CD8-positive, alpha-beta memory T cell (primary cell): Measurements from ENCODE around the gene ZG16B. TPM values are rescaled to one million over a fixed set of nuclear protein-coding genes. Genes with fewer than 3 reads are reported as not detected.

ENCODE experiments used
- CTCF ChIA-PET: fragments of 350-600 bp; sonication (Branson Sonifier 250); formaldehyde crosslinking; loops from one replicate; lab custom pipeline; 2021; ENCODE audit warnings: antibody characterized with exemption; lab: Charles Lee
- POLR2A ChIA-PET: fragments of 350-600 bp; sonication (Branson Sonifier 250); formaldehyde crosslinking; loops from one replicate; lab custom pipeline; 2021; ENCODE audit warnings: antibody characterized with exemption; lab: Charles Lee
- DNase-seq, 5 donors: peaks; one replicate each; pipeline versions ENCODE4 v3.0.0 to v3.0.0-alpha.2; 2020 to 2022; ENCODE audit warnings: mixed read lengths in 1 of 5
- H3K27ac ChIP-seq: one replicate; pipeline ENCODE4 v1.7.0; 2013; ENCODE audit warnings: low read depth, mild to moderate bottlenecking, low read length, moderate library complexity
- H3K27me3 ChIP-seq: 2 replicates; pipeline ENCODE4 v1.7.0; 2013; ENCODE audit warnings: low read length, mild to moderate bottlenecking; ENCODE audit not compliant: insufficient read depth, poor library complexity, severe bottlenecking
- H3K36me3 ChIP-seq: 2 replicates; pipeline ENCODE4 v1.7.0; 2013; ENCODE audit warnings: mild to moderate bottlenecking, low read length, moderate library complexity; ENCODE audit not compliant: insufficient read depth
- H3K4me1 ChIP-seq: 2 replicates; pipeline ENCODE4 v1.7.0; 2013; ENCODE audit warnings: mild to moderate bottlenecking, low read length, moderate library complexity; ENCODE audit not compliant: insufficient read depth
- H3K4me3 ChIP-seq: 2 replicates; pipeline ENCODE4 v1.7.0; 2013; ENCODE audit warnings: mild to moderate bottlenecking, low read length
- H3K9me3 ChIP-seq: 2 replicates; pipeline ENCODE4 v1.7.0; 2013; ENCODE audit warnings: mild to moderate bottlenecking, low read length
- H3K27ac Mint-ChIP-seq, 8 donors: one replicate each; pipeline ENCODE4 v1.8.0; 2020 to 2021; ENCODE audit warnings: mixed read lengths in 8 of 8, mild to moderate bottlenecking in 6 of 8, inconsistent platforms in 3 of 8, moderate library complexity in 3 of 8
- H3K27me3 Mint-ChIP-seq, 2 donors: one replicate each; pipeline ENCODE4 v1.8.0; 2020 to 2021; ENCODE audit warnings: mixed read lengths in 2 of 2, mild to moderate bottlenecking in 1 of 2, moderate library complexity in 1 of 2
- H3K36me3 Mint-ChIP-seq, 3 donors: one replicate each; pipeline ENCODE4 v1.8.0; 2020 to 2021; ENCODE audit warnings: mixed read lengths in 3 of 3, inconsistent platforms in 1 of 3, mild to moderate bottlenecking in 1 of 3
- H3K4me1 Mint-ChIP-seq, 3 donors: one replicate each; pipeline ENCODE4 v1.8.0; 2020 to 2021; ENCODE audit warnings: mixed read lengths in 3 of 3, inconsistent platforms in 1 of 3, mild to moderate bottlenecking in 1 of 3
- H3K4me3 Mint-ChIP-seq, 7 donors: one replicate each; pipeline ENCODE4 v1.8.0; 2020 to 2021; ENCODE audit warnings: mixed read lengths in 7 of 7, mild to moderate bottlenecking in 6 of 7, moderate library complexity in 4 of 7, inconsistent platforms in 2 of 7
- H3K9me3 Mint-ChIP-seq, 5 donors: one replicate each; pipeline ENCODE4 v1.8.0; 2020 to 2022; ENCODE audit warnings: mixed read lengths in 5 of 5, mild to moderate bottlenecking in 3 of 5, moderate library complexity in 2 of 5, inconsistent platforms in 1 of 5
- polyA plus RNA-seq: library from polyadenylated mRNA; unstranded; fragments of 300-500 nt; fragmentation: Illumina TruSeq; gene quantifications from one replicate; pipeline ENCODE4 v1.2.3, GENCODE V29; 2021
- total RNA-seq, 2 experiments: library from RNA; stranded (reverse); gene quantifications; one replicate each; pipeline ENCODE4 v1.2.3, GENCODE V29; 2021

ZG16B gene
- total and polyA plus RNA-seq, 3 experiments from 2014 or later, result 0.29 to 0.74 TPM; not detected in 1

GRCh38 chr16:2799205-2799858, 30.8 kb upstream of the ZG16B start:
- Mint-ChIP-seq H3K9me3 (peaks cover 0 to 7% (median 4%) of the 10 kb centered on the region in 5 donors), H3K4me1 (no peaks in the 10 kb centered on the region), H3K27ac (no peak overlapping the region), H3K4me3 (no peak overlapping the region), H3K27me3 (peaks cover 13 to 29% of the 10 kb centered on the region in 2 donors), H3K36me3 (no peaks in the 10 kb centered on the region)
- Histone ChIP-seq H3K4me3 (no peak overlapping the region), H3K36me3 (no peaks in the 10 kb centered on the region), H3K9me3 (no peaks in the 10 kb centered on the region), H3K27me3 (no peaks in the 10 kb centered on the region), H3K27ac (no peak overlapping the region), H3K4me1 (no peaks in the 10 kb centered on the region)
- DNase-seq, result peak in 1 of 5 donors; percentile 31
- ChIA-PET POLR2A (no interaction called here), CTCF (no interaction called here)

- Histone ChIP-seq H3K27ac (no peak overlapping the region), H3K36me3 (no peaks in the 10 kb centered on the region), H3K4me1 (no peaks in the 10 kb centered on the region), H3K27me3 (no peaks in the 10 kb centered on the region), H3K9me3 (no peaks in the 10 kb centered on the region), H3K4me3 (no peak overlapping the region)
- Mint-ChIP-seq H3K27me3 (peaks cover 10 to 24% of the 10 kb centered on the region in 2 donors), H3K27ac (peak overlapping the region in 1 of 8 donors; percentile 68), H3K9me3 (peaks cover 0 to 8% (median 4%) of the 10 kb centered on the region in 5 donors), H3K4me1 (no peaks in the 10 kb centered on the region), H3K4me3 (no peak overlapping the region), H3K36me3 (no peaks in the 10 kb centered on the region)
- ChIA-PET CTCF (interaction anchor here (1.0 kb wide), 1 partner anchor 12 kb away, joined by 3 read pairs; no protein-coding TSS in a partner anchor), POLR2A (no interaction called here)
- no peak for DNase-seq
Observed at GRCh38 chr16:2799859-2800226, 30.3 kb upstream of the ZG16B start.

DNA sequence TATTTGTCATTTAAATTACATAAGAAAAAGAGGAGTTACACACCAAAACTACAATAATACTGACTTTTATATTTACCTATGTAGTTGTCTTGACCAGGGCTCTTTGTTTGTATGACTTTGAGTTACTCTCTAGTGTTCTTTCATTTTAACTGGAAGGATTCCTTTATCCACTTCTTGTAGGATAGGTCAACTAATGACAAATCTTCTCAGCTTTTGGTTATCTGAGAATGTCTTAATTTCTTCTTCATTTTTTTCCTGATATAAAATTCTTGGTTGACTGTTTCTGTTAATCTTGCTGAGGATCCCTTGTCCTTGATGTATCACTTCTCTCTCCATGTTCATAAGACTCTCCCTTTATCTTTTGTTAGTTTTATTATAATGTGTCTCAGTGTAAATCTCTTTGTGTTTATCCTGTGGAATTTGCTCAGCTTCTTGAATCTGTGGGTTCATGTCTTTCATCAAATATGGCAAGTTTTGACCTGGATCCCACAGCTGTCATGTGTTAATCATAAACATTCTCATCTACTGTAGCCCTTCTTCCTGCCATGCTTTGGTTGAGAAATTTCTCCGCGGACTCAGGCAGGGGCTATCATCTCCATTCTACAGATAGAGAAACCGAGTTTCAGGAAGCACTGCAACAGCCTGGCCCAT, 26.4 kb upstream of the ZG16B start:
- H3K4me3 ChIP-seq, result no peak overlapping the region
- H3K27ac ChIP-seq, result no peak overlapping the region
- H3K4me1 ChIP-seq, result no peaks in the 10 kb centered on the region
- POLR2A ChIA-PET, result no interaction called here
- Mint-ChIP-seq H3K36me3 (no peaks in the 10 kb centered on the region), H3K27ac (no peak overlapping the region), H3K4me1 (no peaks in the 10 kb centered on the region), H3K4me3 (peak overlapping the region in 1 of 7 donors; percentile 63), H3K9me3 (peaks cover 0 to 8% (median 4%) of the 10 kb centered on the region in 5 donors), H3K27me3 (peaks cover 9 to 33% of the 10 kb centered on the region in 2 donors)
- no peaks in the 10 kb centered on the region for H3K9me3 ChIP-seq
- no peak for DNase-seq
- H3K36me3 ChIP-seq, result no peaks in the 10 kb centered on the region
- H3K27me3 ChIP-seq, result no peaks in the 10 kb centered on the region
- CTCF ChIA-PET, result no interaction called here

DNA sequence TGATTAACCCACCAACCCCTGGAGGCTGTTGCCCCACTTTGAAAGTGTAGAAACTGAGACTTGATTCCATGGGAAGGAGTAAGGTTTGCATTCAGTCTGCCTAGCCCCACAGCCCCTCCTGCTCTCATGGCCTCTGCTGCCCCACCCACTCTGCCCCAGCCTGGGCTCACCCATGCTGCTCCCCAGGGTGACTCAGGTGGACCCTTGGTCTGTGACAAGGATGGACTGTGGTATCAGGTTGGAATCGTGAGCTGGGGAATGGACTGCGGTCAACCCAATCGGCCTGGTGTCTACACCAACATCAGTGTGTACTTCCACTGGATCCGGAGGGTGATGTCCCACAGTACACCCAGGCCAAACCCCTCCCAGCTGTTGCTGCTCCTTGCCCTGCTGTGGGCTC, 25.4 kb upstream of the ZG16B start:
- Mint-ChIP-seq H3K27me3 (peaks cover 10 to 41% of the 10 kb centered on the region in 2 donors), H3K4me3 (no peak overlapping the region), H3K36me3 (peaks cover 0 to 6% (median 0%) of the 10 kb centered on the region in 3 donors), H3K4me1 (no peaks in the 10 kb centered on the region), H3K27ac (no peak overlapping the region), H3K9me3 (peaks cover 3 to 10% (median 4%) of the 10 kb centered on the region in 5 donors)
- CTCF ChIA-PET, result no interaction called here
- Histone ChIP-seq H3K4me1 (no peaks in the 10 kb centered on the region), H3K27ac (no peak overlapping the region), H3K36me3 (no peaks in the 10 kb centered on the region), H3K27me3 (no peaks in the 10 kb centered on the region), H3K9me3 (no peaks in the 10 kb centered on the region), H3K4me3 (no peak overlapping the region)
- peak in 1 of 5 donors; percentile 32 for DNase-seq
- POLR2A ChIA-PET, result no interaction called here

GRCh38 chr16:2806286-2806685, 23.8 kb upstream of the ZG16B start:
- Mint-ChIP-seq H3K4me1 (no peaks in the 10 kb centered on the region), H3K36me3 (peaks cover 0 to 6% (median 2%) of the 10 kb centered on the region in 3 donors), H3K27ac (no peak overlapping the region), H3K27me3 (peaks cover 13 to 48% of the 10 kb centered on the region in 2 donors), H3K4me3 (no peak overlapping the region), H3K9me3 (peaks cover 3 to 10% (median 4%) of the 10 kb centered on the region in 5 donors)
- peak in 1 of 5 donors; percentile 6 for DNase-seq
- POLR2A ChIA-PET, result interaction anchor here (0.7 kb wide), 1 partner anchor 60 kb away, joined by 3 read pairs; no protein-coding TSS in a partner anchor
- Histone ChIP-seq H3K27me3 (no peaks in the 10 kb centered on the region), H3K36me3 (no peaks in the 10 kb centered on the region), H3K9me3 (no peaks in the 10 kb centered on the region), H3K4me1 (no peaks in the 10 kb centered on the region), H3K4me3 (no peak overlapping the region), H3K27ac (no peak overlapping the region)
- CTCF ChIA-PET, result no interaction called here

- Histone ChIP-seq H3K4me3 (no peak overlapping the region), H3K27me3 (peaks cover 8% of the 10 kb centered on the region), H3K27ac (no peak overlapping the region), H3K4me1 (no peaks in the 10 kb centered on the region), H3K36me3 (no peaks in the 10 kb centered on the region), H3K9me3 (no peaks in the 10 kb centered on the region)
- CTCF ChIA-PET, result no interaction called here
- DNase-seq, result peak in 1 of 5 donors; percentile 15
- H3K4me1 Mint-ChIP-seq, result no peaks in the 10 kb centered on the region
- no peak overlapping the region for H3K4me3 Mint-ChIP-seq
- H3K27ac Mint-ChIP-seq, result peak overlapping the region in 1 of 8 donors; percentile 36
- POLR2A ChIA-PET, result no interaction called here
- peaks cover 0 to 6% (median 2%) of the 10 kb centered on the region in 3 donors for H3K36me3 Mint-ChIP-seq
- peaks cover 3 to 10% (median 4%) of the 10 kb centered on the region in 5 donors for H3K9me3 Mint-ChIP-seq
- peaks cover 13 to 55% of the 10 kb centered on the region in 2 donors for H3K27me3 Mint-ChIP-seq
Observed at GRCh38 chr16:2808181-2808580, 21.9 kb upstream of the ZG16B start.

DNA sequence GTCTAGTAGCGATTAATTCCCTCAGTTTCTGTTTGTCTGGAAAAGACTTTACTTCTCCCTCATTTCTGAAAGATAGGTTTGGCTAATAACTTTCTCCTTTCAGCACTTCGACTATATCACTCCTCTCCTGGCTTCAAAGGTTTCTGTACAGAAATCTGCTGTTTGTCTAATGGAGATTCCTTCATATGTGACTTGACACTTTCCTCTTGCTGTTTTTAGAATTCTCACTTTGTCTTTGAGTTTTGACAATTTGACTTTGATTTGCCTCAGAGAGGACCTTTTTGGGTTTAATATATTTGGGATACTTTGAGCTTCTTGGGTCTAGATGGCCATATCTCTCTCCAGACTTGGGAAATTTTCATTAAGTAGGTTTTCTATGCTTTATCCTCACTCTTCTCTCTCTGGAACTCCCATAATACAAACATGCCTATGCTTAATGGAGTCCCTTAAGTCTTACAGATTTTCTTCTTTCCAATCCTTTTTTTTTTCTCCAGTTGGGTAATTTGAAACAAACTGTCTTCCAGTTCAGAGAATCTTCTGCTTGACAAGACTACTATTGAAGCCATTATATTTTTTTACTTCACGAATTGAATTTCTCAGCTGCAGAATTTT, 20.8 kb upstream of the ZG16B start:
- Mint-ChIP-seq H3K36me3 (peaks cover 0 to 6% (median 2%) of the 10 kb centered on the region in 3 donors), H3K4me3 (no peak overlapping the region), H3K27me3 (peaks cover 13 to 58% of the 10 kb centered on the region in 2 donors), H3K27ac (no peak overlapping the region), H3K9me3 (peaks cover 0 to 3% (median 2%) of the 10 kb centered on the region in 5 donors), H3K4me1 (no peaks in the 10 kb centered on the region)
- Histone ChIP-seq H3K4me3 (no peak overlapping the region), H3K9me3 (no peaks in the 10 kb centered on the region), H3K36me3 (no peaks in the 10 kb centered on the region), H3K27me3 (peaks cover 8% of the 10 kb centered on the region), H3K27ac (no peak overlapping the region), H3K4me1 (no peaks in the 10 kb centered on the region)
- POLR2A ChIA-PET, result no interaction called here
- CTCF ChIA-PET, result no interaction called here
- no peak for DNase-seq

- H3K9me3 ChIP-seq, result no peaks in the 10 kb centered on the region
- H3K9me3 Mint-ChIP-seq, result peaks cover 0 to 3% (median 0%) of the 10 kb centered on the region in 5 donors
- peaks cover 9 to 53% of the 10 kb centered on the region in 2 donors for H3K27me3 Mint-ChIP-seq
- no peaks in the 10 kb centered on the region for H3K4me1 Mint-ChIP-seq
- H3K36me3 Mint-ChIP-seq, result peaks cover 0 to 6% (median 2%) of the 10 kb centered on the region in 3 donors
- no peaks in the 10 kb centered on the region for H3K4me1 ChIP-seq
- no peak overlapping the region for H3K27ac Mint-ChIP-seq
- ChIA-PET POLR2A (no interaction called here), CTCF (no interaction called here)
- no peak overlapping the region for H3K27ac ChIP-seq
- H3K36me3 ChIP-seq, result no peaks in the 10 kb centered on the region
- H3K4me3 ChIP-seq, result no peak overlapping the region
- no peak overlapping the region for H3K4me3 Mint-ChIP-seq
- peaks cover 8% of the 10 kb centered on the region for H3K27me3 ChIP-seq
- peak in 1 of 5 donors; percentile 9 for DNase-seq
Observed at GRCh38 chr16:2810651-2811050, 19.5 kb upstream of the ZG16B start.
